HG03558 (cell line): ENCODE measurements around the gene TGFBR3L.
"Not testable (repeated sequence)": the region's sequence is repeated elsewhere in the genome, so short reads cannot be mapped to it uniquely, and the experiment has no call there.

ENCODE experiments used
- ATAC-seq: cut with Tn5 transposase; IDR thresholded peaks from one replicate; pipeline ENCODE4 v1.9.1; 2021; ENCODE audit warnings: moderate number of reproducible peaks; ENCODE audit not compliant: unreplicated experiment; ENCODE audit errors: extremely low read depth

The TGFBR3L gene

GRCh38 chr19:7879111-7879807 is 35.4 kb upstream of the TGFBR3L start:
- no peak for ATAC-seq

GRCh38 chr19:7879836-7880235 is 34.8 kb upstream of the TGFBR3L start:
- no peak for ATAC-seq

GRCh38 chr19:7881910-7882309 is 32.7 kb upstream of the TGFBR3L start:
- ATAC-seq: no peak

- ATAC-seq: no peak
Observed at GRCh38 chr19:7883105-7883504, 31.5 kb upstream of the TGFBR3L start.

GRCh38 chr19:7883796-7884570 is 30.6 kb upstream of the TGFBR3L start:
- no peak for ATAC-seq

- no peak for ATAC-seq
Observed at GRCh38 chr19:7885818-7886217, 28.8 kb upstream of the TGFBR3L start.

- no peak for ATAC-seq
Observed at GRCh38 chr19:7887408-7888144, 27.1 kb upstream of the TGFBR3L start.

GRCh38 chr19:7888145-7888825 is 26.3 kb upstream of the TGFBR3L start, which contains the start of gene LRRC8E:
Gene LRRC8E (plus strand): TSS chr19:7888510. CDS start chr19:7895604, 7,094 bp downstream.
- no peak for ATAC-seq

- no peak for ATAC-seq
Observed at GRCh38 chr19:7888826-7889217, 25.8 kb upstream of the TGFBR3L start.

- ATAC-seq: not testable (repeated sequence)
Observed at GRCh38 chr19:7893362-7894101, 21.1 kb upstream of the TGFBR3L start.

- no peak for ATAC-seq
Observed at GRCh38 chr19:7894612-7895309, 19.9 kb upstream of the TGFBR3L start.

GRCh38 chr19:7895565-7895964 is 19.1 kb upstream of the TGFBR3L start:
- ATAC-seq: no peak

- ATAC-seq: no peak
Observed at GRCh38 chr19:7897292-7897691, 17.3 kb upstream of the TGFBR3L start.

GRCh38 chr19:7898967-7899366 is 15.7 kb upstream of the TGFBR3L start:
- no peak for ATAC-seq

- no peak for ATAC-seq
Observed at GRCh38 chr19:7899751-7900378, 14.8 kb upstream of the TGFBR3L start.

GRCh38 chr19:7900401-7900870 is 14.2 kb upstream of the TGFBR3L start:
- ATAC-seq: no peak

GRCh38 chr19:7900931-7901330 is 13.7 kb upstream of the TGFBR3L start:
- no peak for ATAC-seq

GRCh38 chr19:7901337-7901736 is 13.3 kb upstream of the TGFBR3L start:
- ATAC-seq: no peak
